Heart left ventricle (tissue), 16 donors: Measurements from ENCODE around the gene CDKN3. TPM values are rescaled to one million over a fixed set of nuclear protein-coding genes. Genes with fewer than 3 reads are reported as not detected.
A peak's percentile ranks its signal among the peaks of the same experiment; 100 is the strongest.
"Not testable (repeated sequence)": the region's sequence is repeated elsewhere in the genome, so short reads cannot be mapped to it uniquely, and the experiment has no call there.

Experiments used
- ATAC-seq, 4 donors: fragments of 200-7000 bp; cut with Tn5 transposase; one replicate each; pipeline ENCODE4 v1.9.1; 2020 to 2022; ENCODE audit warnings: moderate library complexity in 4 of 4, mild to moderate bottlenecking in 3 of 4, moderate number of reproducible peaks in 1 of 4
- DNase-seq, 5 donors: peaks; one replicate each; pipeline ENCODE4 v3.0.0-alpha.2; 2020
- H3K27ac ChIP-seq, 12 donors: fragments of 200-600 bp; sonication (generic) in 4 of 12; one replicate each; pipeline versions ENCODE4 v1.5.0 to v1.8.0; 2016 to 2022; ENCODE audit warnings: mild to moderate bottlenecking in 2 of 12
- H3K27me3 ChIP-seq, 9 donors: fragments of 200-600 bp; sonication (generic) in 2 of 9; one replicate each; pipeline versions ENCODE4 v1.5.1 to v1.8.0; 2016 to 2022; ENCODE audit warnings: mild to moderate bottlenecking in 3 of 9
- H3K36me3 ChIP-seq, 9 donors: fragments of 200-600 bp; sonication (generic) in 2 of 9; one replicate each; pipeline versions ENCODE4 v1.5.0 to v1.8.0; 2018 to 2022; ENCODE audit warnings: mild to moderate bottlenecking in 2 of 9
- H3K4me1 ChIP-seq, 12 donors: fragments of 200-600 bp; sonication (generic) in 4 of 12; one replicate each; pipeline versions ENCODE4 v1.5.0 to v1.8.0; 2016 to 2022; ENCODE audit warnings: mild to moderate bottlenecking in 3 of 12
- H3K4me3 ChIP-seq, 12 donors: fragments of 200-600 bp; sonication (generic) in 4 of 12; one replicate each; pipeline versions ENCODE4 v1.5.0 to v1.8.0; 2017 to 2022; ENCODE audit warnings: mild to moderate bottlenecking in 9 of 12, moderate library complexity in 4 of 12
- H3K9me3 ChIP-seq, 12 donors: fragments of 200-600 bp; sonication (generic) in 4 of 12; one replicate each; pipeline versions ENCODE4 v1.5.0 to v1.8.0; 2016 to 2022; ENCODE audit warnings: mild to moderate bottlenecking in 1 of 12
- POLR2A ChIP-seq, 2 donors: fragments of 450-650 bp; IDR thresholded peaks; one replicate each; pipeline ENCODE4 v1.6.1; 2017; ENCODE audit warnings: antibody characterized with exemption in 2 of 2, mild to moderate bottlenecking in 2 of 2, moderate library complexity in 2 of 2
- WGBS, 4 donors: extraction: QIAGEN DNeasy Blood & Tissue Kit in 2 of 4; methylation state at CpG; one replicate each; pipeline versions ENCODE4 v1.1.5 to v1.1.7; 2013 to 2018; 5-methylcytosine and 5-hydroxymethylcytosine counted together
- intact Hi-C, 10 donors: fragments of 100-400 bp; cut with DNase I; formaldehyde crosslinking; loops; one replicate each; pipeline versions ENCODE4 v1.11.1 to v1.14.2; 2022
- polyA plus RNA-seq, 2 donors: library from polyadenylated mRNA; stranded (reverse); fragments of 200-250 nt; gene quantifications; one replicate each; pipeline ENCODE4 v1.2.3, GENCODE V29; 2013
- total RNA-seq, 9 donors: library from RNA; depleted of rRNA in 2 of 9; stranded (reverse); fragments of >200 nt in 2 of 9; fragmentation: NEBNext Ultra II Directional in 3 of 9; extraction: Animal tissue kit (Norgen Biotek cat#: 25700) in 3 of 9; gene quantifications; one replicate each; pipeline versions ENCODE4 v1.1.0 to v1.2.4, GENCODE V29; 2016 to 2023
- TF ChIP-seq, protein P1 (sequence below), 12 donors: fragments of 200-600 bp; sonication (generic) in 4 of 12; IDR thresholded peaks; one replicate each; pipeline versions ENCODE4 v1.5.0 to v1.8.0; 2018 to 2022; ENCODE audit warnings: antibody characterized with exemption in 12 of 12, mild to moderate bottlenecking in 5 of 12
- donor health status: ischemic (EF 13 %, LVEDD 7.1; RV severe dilation, severe dysfunction).
- donor health status: healthy with polysubstance abuse.
- donor health status: DM: no; HTN: yes; CAD: no.
- donor health status: DM: no; HTN: no; CAD: no.
- donor health status: ischemic (EF 25% LVEDD 6.9; RV normal size, moderate dysfunction).
- donor health status: ischemic (EF 25% LVEDD 5.7; RV mildly dilated, moderate dysfunction).
- donor health status: healthy.
- donor health status: DM: yes; HTN: yes; CAD: no.
- donor health status: ischemic (EF 35%, LVEDD 5.7; RV mildly dilated, moderate dysfunction).
- donor health status: nonischemic (EF 11% LVEDD 7.7; RV severe dilation, severe dysfunction).
- donor health status: DM: yes; HTN: yes; CAD: no.
- donor health status: PGD.
- donor health status: ischemic (EF 29% LVEDD 5.4; RV normal size, mild dysfunction).
- donor health status: nonischemic (EF 23%, LVEDD 6.1; RV moderate dilation, normal function).

Gene CDKN3
- total and polyA plus RNA-seq, 11 donors: 1.9 to 25.5 (median 4.4) TPM

- no peak for TF ChIP-seq POLR2A (IDR thresholded peaks at IDR 0.05)
- H3K27ac ChIP-seq: no peak overlapping the region
- peaks cover 0 to 84% (median 72%) of the 10 kb centered on the region in 9 donors for H3K36me3 ChIP-seq
- no peaks in the 10 kb centered on the region for H3K27me3 ChIP-seq
- H3K4me1 ChIP-seq: peaks cover 0 to 13% (median 0%) of the 10 kb centered on the region in 12 donors
- 89 to 94% (median 91%) methylated on average over 3 of the region's 3 CpGs for WGBS, 4 donors
- no peaks in the 10 kb centered on the region for H3K9me3 ChIP-seq
- no peak for DNase-seq
- intact Hi-C loops: no loop called here
- H3K4me3 ChIP-seq: no peak overlapping the region
- no peak for ATAC-seq
Measured at GRCh38 chr14:54425537-54426274, 28.9 kb downstream of the CDKN3 start.

GRCh38 chr14:54427871-54428270 lies 31.1 kb downstream of the CDKN3 start:
- Histone ChIP-seq H3K9me3 (no peaks in the 10 kb centered on the region), H3K4me1 (peaks cover 0 to 26% (median 6%) of the 10 kb centered on the region in 12 donors), H3K27ac (peak overlapping the region in 10 of 12 donors; percentile 25 to 66 (median 56)), H3K4me3 (no peak overlapping the region), H3K27me3 (no peaks in the 10 kb centered on the region), H3K36me3 (peaks cover 0 to 89% (median 84%) of the 10 kb centered on the region in 9 donors)
- intact Hi-C loops: no loop called here
- TF ChIP-seq, protein P1, sequence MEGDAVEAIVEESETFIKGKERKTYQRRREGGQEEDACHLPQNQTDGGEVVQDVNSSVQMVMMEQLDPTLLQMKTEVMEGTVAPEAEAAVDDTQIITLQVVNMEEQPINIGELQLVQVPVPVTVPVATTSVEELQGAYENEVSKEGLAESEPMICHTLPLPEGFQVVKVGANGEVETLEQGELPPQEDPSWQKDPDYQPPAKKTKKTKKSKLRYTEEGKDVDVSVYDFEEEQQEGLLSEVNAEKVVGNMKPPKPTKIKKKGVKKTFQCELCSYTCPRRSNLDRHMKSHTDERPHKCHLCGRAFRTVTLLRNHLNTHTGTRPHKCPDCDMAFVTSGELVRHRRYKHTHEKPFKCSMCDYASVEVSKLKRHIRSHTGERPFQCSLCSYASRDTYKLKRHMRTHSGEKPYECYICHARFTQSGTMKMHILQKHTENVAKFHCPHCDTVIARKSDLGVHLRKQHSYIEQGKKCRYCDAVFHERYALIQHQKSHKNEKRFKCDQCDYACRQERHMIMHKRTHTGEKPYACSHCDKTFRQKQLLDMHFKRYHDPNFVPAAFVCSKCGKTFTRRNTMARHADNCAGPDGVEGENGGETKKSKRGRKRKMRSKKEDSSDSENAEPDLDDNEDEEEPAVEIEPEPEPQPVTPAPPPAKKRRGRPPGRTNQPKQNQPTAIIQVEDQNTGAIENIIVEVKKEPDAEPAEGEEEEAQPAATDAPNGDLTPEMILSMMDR (IDR thresholded peaks at IDR 0.05): no peak
- TF ChIP-seq POLR2A (IDR thresholded peaks at IDR 0.05): no peak
- 41 to 53% (median 49%) methylated on average over 3 of the region's 3 CpGs for WGBS, 4 donors
- DNase-seq: no peak
- ATAC-seq: peak; percentile 85 to 93 (median 90)

DNA sequence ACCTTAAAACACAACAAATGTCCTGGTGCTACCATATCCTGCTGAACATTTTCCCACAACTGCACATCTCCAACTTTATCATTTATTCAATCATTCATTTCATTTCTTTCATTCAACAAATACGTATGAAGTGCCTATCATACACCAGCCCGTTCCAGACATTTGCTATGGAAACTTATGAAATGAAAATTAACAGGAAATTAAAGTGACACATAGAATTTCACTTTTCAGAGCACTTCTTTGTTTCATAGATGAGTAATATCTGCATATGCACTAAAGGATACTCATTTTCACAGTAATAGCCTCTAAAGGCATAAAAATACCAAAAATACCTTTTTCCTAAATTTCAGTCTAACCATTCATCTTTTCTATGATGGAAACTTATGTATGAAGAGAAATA lies 31.7 kb downstream of the CDKN3 start:
- no peak for TF ChIP-seq POLR2A (IDR thresholded peaks at IDR 0.05)
- TF ChIP-seq, protein P1 (IDR thresholded peaks at IDR 0.05): no peak
- no peak for DNase-seq
- H3K9me3 ChIP-seq: no peaks in the 10 kb centered on the region

DNA sequence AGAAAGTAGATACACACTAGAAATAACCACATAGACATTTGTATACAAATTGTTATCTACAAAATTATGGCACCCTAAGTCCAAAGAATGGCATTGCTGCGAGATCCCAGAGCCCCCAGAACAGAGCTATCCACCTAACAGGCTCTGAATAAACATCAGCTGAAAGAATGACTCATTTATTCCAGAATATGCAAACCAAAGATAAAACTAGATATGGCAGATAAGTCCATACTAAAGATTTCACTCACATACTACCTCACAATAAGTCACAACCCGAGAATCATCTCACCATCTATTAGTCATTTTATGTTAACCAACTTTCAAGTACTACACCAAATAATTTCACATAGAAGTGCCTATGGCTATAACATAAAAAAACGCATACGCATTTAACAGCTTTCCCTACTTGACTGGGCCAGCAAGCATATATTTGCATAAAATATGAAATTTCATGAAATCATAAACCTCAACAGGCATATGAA lies 38.7 kb downstream of the CDKN3 start:
- Histone ChIP-seq H3K4me3 (no peak overlapping the region), H3K4me1 (peaks cover 4 to 79% (median 51%) of the 10 kb centered on the region in 12 donors), H3K9me3 (no peaks in the 10 kb centered on the region), H3K27me3 (no peaks in the 10 kb centered on the region), H3K27ac (peak overlapping the region in 8 of 12 donors; percentile 7 to 35 (median 16)), H3K36me3 (peaks cover 0 to 38% (median 14%) of the 10 kb centered on the region in 9 donors)
- 74 to 84% (median 80%) methylated on average over 4 of the region's 4 CpGs for WGBS, 4 donors
- ATAC-seq: no peak
- intact Hi-C loops: no loop called here
- DNase-seq: no peak
- TF ChIP-seq POLR2A (IDR thresholded peaks at IDR 0.05): no peak
- TF ChIP-seq, protein P1 (IDR thresholded peaks at IDR 0.05): no peak

More for the DNA sequence above, 31.7 kb downstream of the CDKN3 start:
- intact Hi-C loops: no loop called here
- Histone ChIP-seq H3K27me3 (no peaks in the 10 kb centered on the region), H3K36me3 (peaks cover 0 to 87% (median 81%) of the 10 kb centered on the region in 9 donors), H3K4me3 (no peak overlapping the region), H3K4me1 (peaks cover 0 to 26% (median 12%) of the 10 kb centered on the region in 12 donors), H3K27ac (peak overlapping the region in 9 of 12 donors; percentile 9 to 66 (median 50))
- no peak for ATAC-seq
- 83 to 90% (median 86%) methylated on average over 2 of the region's 2 CpGs for WGBS, 4 donors

DNA sequence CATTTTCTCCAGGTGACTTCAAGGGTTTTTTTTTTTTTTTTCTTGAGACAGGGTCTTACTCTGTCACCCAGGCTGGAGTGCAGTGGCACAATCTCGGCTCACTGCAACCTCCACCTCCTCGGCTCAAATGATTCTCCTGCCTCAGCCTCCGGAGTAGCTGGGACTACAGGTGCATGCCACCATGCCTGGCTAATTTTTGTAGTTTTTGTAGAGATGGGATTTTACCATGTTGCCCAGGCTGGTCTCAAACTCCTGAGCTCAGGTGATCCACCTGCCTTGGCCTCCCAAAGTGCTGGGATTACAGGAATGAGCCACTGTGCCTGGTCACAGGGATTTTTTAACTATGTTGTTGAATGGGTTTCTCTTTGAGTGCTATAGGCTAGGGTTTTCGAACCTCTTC lies 41.1 kb downstream of the CDKN3 start:
- peaks cover 4 to 79% (median 43%) of the 10 kb centered on the region in 12 donors for H3K4me1 ChIP-seq
- H3K9me3 ChIP-seq, H3K27me3 ChIP-seq, DNase-seq, ATAC-seq, H3K4me3 ChIP-seq, intact Hi-C loops, H3K27ac ChIP-seq: not testable (repeated sequence)
- WGBS, 4 donors: 88 to 96% (median 95%) methylated on average over 4 of the region's 4 CpGs
- H3K36me3 ChIP-seq: peaks cover 0 to 21% (median 0%) of the 10 kb centered on the region in 9 donors
